MM.1S (cell line): Measurements from ENCODE around the gene PERM1.

Source experiments
- CTCF ChIP-seq: fragments of 300-600 bp; sonication (generic); IDR thresholded peaks from 2 replicates; pipeline ENCODE4 v1.5.1; 2016; ENCODE audit warnings: antibody characterized with exemption, low read length, mixed read lengths
- EZH2 ChIP-seq: fragments of 300-600 bp; sonication (generic); optimal IDR thresholded peaks from 2 replicates; pipeline ENCODE3; 2017; ENCODE audit warnings: low read depth, mild to moderate bottlenecking, antibody characterized with exemption, low read length, mixed read lengths

- TF ChIP-seq EZH2 = no peak
- no peak for TF ChIP-seq CTCF
These were observed 21.3 kb downstream of the PERM1 start, which contains the start of gene KLHL17 for GRCh38 chr1:960363-961131.
